ENCODE data around the gene BTNL2.

BTNL2 gene

DNA sequence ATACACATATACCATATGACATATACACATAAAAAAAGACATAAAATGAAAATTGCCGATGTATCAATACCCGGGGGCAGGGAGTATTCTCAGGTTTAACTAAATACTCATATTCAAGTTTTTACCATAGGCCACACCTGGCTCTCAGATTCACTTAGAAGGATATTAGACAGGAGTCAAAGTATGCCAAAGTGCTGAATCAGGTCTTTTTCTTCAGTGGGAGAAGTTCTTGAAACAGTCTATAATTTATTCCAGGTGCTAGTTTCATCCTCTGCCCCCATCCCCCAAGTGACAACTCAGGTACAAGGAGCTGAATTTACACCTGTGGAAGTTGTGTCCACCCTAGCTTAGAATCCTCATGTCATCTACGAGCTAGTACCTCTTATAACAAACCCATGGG, 24.2 kb upstream of the BTNL2 start:
- TF ChIP-seq, protein P1, sequence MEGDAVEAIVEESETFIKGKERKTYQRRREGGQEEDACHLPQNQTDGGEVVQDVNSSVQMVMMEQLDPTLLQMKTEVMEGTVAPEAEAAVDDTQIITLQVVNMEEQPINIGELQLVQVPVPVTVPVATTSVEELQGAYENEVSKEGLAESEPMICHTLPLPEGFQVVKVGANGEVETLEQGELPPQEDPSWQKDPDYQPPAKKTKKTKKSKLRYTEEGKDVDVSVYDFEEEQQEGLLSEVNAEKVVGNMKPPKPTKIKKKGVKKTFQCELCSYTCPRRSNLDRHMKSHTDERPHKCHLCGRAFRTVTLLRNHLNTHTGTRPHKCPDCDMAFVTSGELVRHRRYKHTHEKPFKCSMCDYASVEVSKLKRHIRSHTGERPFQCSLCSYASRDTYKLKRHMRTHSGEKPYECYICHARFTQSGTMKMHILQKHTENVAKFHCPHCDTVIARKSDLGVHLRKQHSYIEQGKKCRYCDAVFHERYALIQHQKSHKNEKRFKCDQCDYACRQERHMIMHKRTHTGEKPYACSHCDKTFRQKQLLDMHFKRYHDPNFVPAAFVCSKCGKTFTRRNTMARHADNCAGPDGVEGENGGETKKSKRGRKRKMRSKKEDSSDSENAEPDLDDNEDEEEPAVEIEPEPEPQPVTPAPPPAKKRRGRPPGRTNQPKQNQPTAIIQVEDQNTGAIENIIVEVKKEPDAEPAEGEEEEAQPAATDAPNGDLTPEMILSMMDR (IDR thresholded peaks at IDR 0.05): no peak
- TF ChIP-seq ZFX (IDR thresholded peaks at IDR 0.05; ENCODE audit: borderline replicate concordance): no peak
- no peak overlapping the region for H3K27ac ChIP-seq

DNA sequence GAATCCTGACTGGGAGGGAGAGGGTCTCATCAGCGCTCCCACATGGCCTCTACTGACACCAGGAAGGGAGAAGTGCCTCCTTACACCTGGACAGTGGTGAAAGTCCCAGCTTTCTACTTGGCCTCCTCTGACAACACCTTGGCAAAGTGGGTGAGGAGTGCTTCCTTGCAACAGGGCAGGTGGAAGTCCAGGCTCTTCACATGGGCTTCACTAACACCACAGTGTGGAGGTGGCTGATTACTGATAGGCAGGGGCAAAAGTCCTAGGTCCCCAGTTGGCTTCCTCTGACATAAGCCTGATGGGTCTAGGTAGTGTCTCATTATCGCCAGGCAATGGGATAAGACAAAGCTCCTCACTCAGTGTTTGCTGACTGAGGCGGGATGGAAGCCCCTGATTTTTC, 23.2 kb upstream of the BTNL2 start:
- TF ChIP-seq, protein P1 (IDR thresholded peaks at IDR 0.05): no peak
- TF ChIP-seq ZFX (IDR thresholded peaks at IDR 0.05; ENCODE audit: borderline replicate concordance): no peak
- no peak overlapping the region for H3K27ac ChIP-seq

DNA sequence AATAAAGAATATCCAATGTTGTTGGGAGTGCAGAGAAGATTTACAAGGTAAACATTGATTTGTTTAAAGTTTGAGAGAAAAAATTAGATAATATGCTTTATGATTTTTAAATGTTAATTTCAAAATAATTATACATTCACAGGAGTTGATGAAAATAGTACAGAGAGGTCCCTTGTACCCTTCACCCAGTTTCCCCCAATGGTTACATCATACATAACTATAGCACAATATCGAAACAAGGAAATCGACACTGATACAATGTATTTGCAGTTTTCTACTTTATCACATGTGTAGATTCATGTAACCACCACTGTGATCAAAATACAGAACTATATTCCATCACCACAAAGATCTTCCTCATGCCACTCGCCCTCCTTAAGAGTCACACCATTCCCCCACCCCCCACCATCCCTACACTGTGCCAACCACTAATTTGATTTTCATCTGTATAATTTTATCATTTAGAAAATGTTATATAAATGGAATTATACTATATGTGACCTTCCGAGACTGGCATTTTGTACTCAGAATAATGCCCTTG, 21.0 kb upstream of the BTNL2 start:
- TF ChIP-seq, protein P1 (IDR thresholded peaks at IDR 0.05): no peak
- no peak for TF ChIP-seq ZFX (IDR thresholded peaks at IDR 0.05; ENCODE audit: borderline replicate concordance)
- H3K27ac ChIP-seq: no peak overlapping the region

DNA sequence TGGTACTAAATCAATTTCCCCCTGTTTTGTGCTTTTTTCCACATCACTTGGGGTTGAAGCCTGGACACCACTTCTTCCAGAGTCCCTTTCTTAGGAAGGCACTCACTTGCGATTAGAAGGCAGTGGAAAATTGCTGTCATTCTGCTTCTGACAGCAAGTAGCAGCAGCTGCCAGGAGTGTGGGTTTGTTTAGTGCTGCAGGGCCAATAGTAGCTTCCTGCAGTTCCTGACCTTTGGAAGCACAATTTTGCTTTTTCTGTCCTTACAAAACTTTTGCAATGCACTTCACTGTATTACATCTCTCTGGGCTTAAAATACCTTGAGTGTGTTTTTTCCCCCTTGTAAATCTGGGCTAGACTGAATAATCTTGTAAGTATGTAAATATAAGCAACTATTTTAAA, 20.2 kb upstream of the BTNL2 start:
- TF ChIP-seq ZFX (IDR thresholded peaks at IDR 0.05; ENCODE audit: borderline replicate concordance): no peak
- TF ChIP-seq, protein P1 (IDR thresholded peaks at IDR 0.05): no peak

DNA sequence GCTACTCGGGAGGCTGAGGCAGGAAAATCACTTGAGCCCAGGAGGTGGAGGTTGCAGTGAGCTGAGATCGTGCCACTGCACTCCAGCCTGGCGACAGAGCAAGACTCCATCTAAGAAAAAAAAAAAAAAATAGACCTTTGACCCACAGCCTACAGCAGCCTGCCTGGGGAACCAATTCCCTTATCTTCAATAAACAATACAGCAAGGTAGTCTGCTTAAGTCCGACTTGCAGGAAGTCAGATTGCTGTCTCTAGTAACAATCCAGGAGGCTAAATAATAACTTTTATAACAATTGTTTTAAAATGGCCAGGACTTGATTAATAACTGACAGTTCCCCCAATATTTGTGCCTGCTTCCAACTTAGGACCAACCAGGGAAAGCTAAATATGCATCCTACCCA, 19.4 kb upstream of the BTNL2 start:
- no peak for TF ChIP-seq ZFX (IDR thresholded peaks at IDR 0.05; ENCODE audit: borderline replicate concordance)
- TF ChIP-seq, protein P1 (IDR thresholded peaks at IDR 0.05): no peak
- H3K27ac ChIP-seq: no peak overlapping the region

More for the DNA sequence above, 20.2 kb upstream of the BTNL2 start:
- no peak overlapping the region for H3K27ac ChIP-seq

DNA sequence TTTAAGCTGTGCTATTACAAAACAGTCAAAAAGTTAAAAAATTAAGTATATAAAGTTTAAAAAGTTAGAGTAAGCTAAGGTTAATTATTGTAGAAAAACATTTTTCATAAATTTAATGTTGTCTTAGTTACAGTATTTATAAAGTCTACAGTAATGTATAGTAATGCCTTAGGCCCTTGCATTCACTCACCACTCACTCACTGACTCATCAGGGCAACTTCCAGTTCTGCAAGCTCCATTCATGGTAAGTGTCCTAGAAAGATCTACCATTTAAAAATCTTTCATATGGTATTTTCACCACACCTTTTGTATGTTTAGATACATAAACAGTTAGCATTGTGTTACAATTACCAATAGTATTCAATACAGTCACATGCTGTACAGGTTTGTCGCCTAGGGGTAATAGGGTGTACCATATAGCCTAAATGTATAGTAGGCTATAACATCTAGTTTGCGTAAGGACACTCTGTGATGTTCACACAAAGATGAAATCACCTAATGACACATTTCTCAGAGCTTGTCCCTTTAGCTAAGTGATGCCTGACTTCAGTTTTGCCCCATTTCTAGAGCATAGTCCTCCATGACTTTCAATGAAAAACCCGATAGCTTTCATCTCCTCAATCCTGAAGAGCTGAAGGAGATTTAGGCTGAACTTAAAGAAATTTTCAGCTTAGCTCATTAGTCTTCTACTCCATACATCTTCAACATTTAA, 17.8 kb upstream of the BTNL2 start:
- TF ChIP-seq, protein P1 (IDR thresholded peaks at IDR 0.05): no peak
- no peak for TF ChIP-seq ZFX (IDR thresholded peaks at IDR 0.05; ENCODE audit: borderline replicate concordance)
- H3K27ac ChIP-seq: no peak overlapping the region

DNA sequence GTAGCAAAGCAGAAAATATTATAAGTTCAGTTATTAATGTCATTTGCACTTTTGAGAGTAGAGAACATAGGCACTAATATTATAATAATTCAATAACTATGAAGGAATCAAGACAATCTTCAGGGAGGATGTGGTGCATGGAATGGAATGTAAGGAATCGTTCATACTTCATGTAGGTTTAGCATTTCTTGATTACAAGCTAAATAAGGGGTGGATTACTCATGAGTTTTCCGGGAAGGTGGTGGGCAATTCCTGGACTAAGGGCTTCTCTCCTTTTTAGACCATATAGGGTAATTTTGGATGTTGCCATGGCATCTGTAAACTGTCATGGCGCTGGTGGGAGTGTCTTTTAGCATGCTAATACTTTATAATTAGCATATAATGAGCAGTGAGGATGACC, 9.1 kb upstream of the BTNL2 start:
- H3K27ac ChIP-seq: no peak overlapping the region
- TF ChIP-seq, protein P1 (IDR thresholded peaks at IDR 0.05): no peak
- TF ChIP-seq ZFX (IDR thresholded peaks at IDR 0.05; ENCODE audit: borderline replicate concordance): no peak
